ENCODE data around the gene CHRM3. TPM values are rescaled to one million over a fixed set of nuclear protein-coding genes. Genes with fewer than 3 reads are reported as not detected.

Gene CHRM3
- total RNA-seq, 1 experiment from 2014 or later = 1.2 TPM

DNA sequence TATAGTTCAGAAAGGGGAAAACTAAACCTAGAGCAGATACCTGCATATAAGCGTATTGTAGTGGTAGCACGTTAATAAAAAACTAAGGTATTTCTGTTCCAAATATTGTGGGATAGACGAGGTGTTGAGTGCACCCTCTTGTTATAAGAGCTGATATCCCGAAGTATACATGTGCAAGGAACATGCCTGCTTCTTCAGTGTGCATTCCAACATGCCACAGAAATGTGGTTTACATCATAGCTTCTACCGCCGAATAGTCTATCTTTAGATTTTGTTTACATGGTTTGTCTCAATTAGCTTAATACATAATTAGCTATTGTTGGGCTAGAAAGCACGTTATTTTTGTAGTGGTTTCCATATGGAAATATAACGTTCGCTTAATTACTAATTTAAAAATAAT lies 2.2 kb downstream of the CHRM3 start:
- intact Hi-C loops (cut with micrococcal nuclease) = loop anchor here (2.0 to 10.0 kb wide), 6 partner anchors 224 to 1136 kb away; no protein-coding TSS in a partner anchor
- CTCF ChIA-PET = no interaction called here
- peaks cover 5% of the 10 kb centered on the region for H3F3A ChIP-seq (ENCODE audit: low read length, unreplicated experiment)
- TF ChIP-seq EZH2phosphoT487 (IDR thresholded peaks at IDR 0.05; ENCODE audit: borderline replicate concordance, low read length) (no peak), EZH2 (IDR thresholded peaks at IDR 0.05; ENCODE audit: low read length, unreplicated experiment) (no peak)
- TF ChIP-seq, protein P1, sequence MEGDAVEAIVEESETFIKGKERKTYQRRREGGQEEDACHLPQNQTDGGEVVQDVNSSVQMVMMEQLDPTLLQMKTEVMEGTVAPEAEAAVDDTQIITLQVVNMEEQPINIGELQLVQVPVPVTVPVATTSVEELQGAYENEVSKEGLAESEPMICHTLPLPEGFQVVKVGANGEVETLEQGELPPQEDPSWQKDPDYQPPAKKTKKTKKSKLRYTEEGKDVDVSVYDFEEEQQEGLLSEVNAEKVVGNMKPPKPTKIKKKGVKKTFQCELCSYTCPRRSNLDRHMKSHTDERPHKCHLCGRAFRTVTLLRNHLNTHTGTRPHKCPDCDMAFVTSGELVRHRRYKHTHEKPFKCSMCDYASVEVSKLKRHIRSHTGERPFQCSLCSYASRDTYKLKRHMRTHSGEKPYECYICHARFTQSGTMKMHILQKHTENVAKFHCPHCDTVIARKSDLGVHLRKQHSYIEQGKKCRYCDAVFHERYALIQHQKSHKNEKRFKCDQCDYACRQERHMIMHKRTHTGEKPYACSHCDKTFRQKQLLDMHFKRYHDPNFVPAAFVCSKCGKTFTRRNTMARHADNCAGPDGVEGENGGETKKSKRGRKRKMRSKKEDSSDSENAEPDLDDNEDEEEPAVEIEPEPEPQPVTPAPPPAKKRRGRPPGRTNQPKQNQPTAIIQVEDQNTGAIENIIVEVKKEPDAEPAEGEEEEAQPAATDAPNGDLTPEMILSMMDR (conservative IDR thresholded peaks at IDR 0.05; ENCODE audit: low read depth, low read length) = no peak
- H3K27ac ChIP-seq (ENCODE audit: low read length) = no peak overlapping the region
- peak overlapping the region; percentile 76 for H3K4me3 ChIP-seq (ENCODE audit: low read length)
- ATAC-seq (no peak), DNase-seq (no peak)
- H2AFZ ChIP-seq (ENCODE audit: low read length) = no peak overlapping the region
- H3K36me3 ChIP-seq (ENCODE audit: low read depth, low read length) = no peaks in the 10 kb centered on the region
- H3K9me2 ChIP-seq (replicated peaks; ENCODE audit: low read length) = no peaks in the 10 kb centered on the region
- peaks cover 30% of the 10 kb centered on the region for H3K27me3 ChIP-seq (ENCODE audit: low read length)
- no peaks in the 10 kb centered on the region for H4K20me1 ChIP-seq (ENCODE audit: low read length)
- H3K4me2 ChIP-seq (ENCODE audit: low read length) = peak overlapping the region; percentile 91
- no TSS peak for BruUV-seq (replicated peaks)
- no peaks in the 10 kb centered on the region for H3K79me2 ChIP-seq (ENCODE audit: low read length)
- no peak overlapping the region for H3K9ac ChIP-seq (ENCODE audit: low read length)
- peaks cover 15% of the 10 kb centered on the region; the same call in 1 of the 2 replicates for H3K4me1 ChIP-seq (ENCODE audit: insufficient read depth, low read length)
- POLR2A ChIA-PET (ENCODE audit: unreplicated experiment) = no interaction called here
- H3K9me3 ChIP-seq (ENCODE audit: low read length) = no peaks in the 10 kb centered on the region

DNA sequence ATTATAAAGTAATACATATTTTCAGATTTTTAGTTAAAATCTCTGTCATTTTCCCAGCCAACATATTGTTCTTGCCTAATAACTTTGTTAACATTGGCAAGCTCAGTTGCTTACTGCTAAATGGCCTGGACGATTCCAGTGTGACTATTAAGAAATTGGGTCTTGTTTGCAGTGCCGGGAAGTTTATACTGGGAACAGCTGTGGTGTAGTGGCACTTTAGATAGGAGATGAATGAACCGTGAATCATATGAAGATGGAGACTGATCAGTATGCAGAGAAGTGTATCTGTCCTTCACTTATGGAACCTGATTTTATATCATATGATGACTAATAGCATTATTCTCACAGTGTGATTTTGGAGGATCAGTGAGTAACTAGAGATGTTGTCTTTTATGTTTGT lies 3.3 kb downstream of the CHRM3 start:
- DNase-seq (peak; percentile 72), ATAC-seq (peak; percentile 48)
- ChIA-PET CTCF (interaction anchor here (1.2 kb wide), 1 partner anchor 508 kb away, joined by 3 read pairs; no protein-coding TSS in a partner anchor), POLR2A (ENCODE audit: unreplicated experiment) (no interaction called here)
- H3K36me3 ChIP-seq (ENCODE audit: low read depth, low read length) = no peaks in the 10 kb centered on the region
- no peaks in the 10 kb centered on the region for H3K9me2 ChIP-seq (replicated peaks; ENCODE audit: low read length)
- H3K4me3 ChIP-seq (ENCODE audit: low read length) = no peak overlapping the region
- H3K27me3 ChIP-seq (ENCODE audit: low read length) = peaks cover 22% of the 10 kb centered on the region
- H3K79me2 ChIP-seq (ENCODE audit: low read length) = no peaks in the 10 kb centered on the region
- H3K9ac ChIP-seq (ENCODE audit: low read length) = no peak overlapping the region
- H3K4me1 ChIP-seq (ENCODE audit: insufficient read depth, low read length) = peaks cover 15% of the 10 kb centered on the region; the same call in 1 of the 2 replicates
- H3K9me3 ChIP-seq (ENCODE audit: low read length) = no peaks in the 10 kb centered on the region
- H2AFZ ChIP-seq (ENCODE audit: low read length) = no peak overlapping the region
- intact Hi-C loops (cut with micrococcal nuclease) = loop anchor here (1.0 to 10.0 kb wide), 7 partner anchors 225 to 1137 kb away; no protein-coding TSS in a partner anchor
- BruUV-seq (replicated peaks) = no TSS peak
- H3K4me2 ChIP-seq (ENCODE audit: low read length) = peak overlapping the region; percentile 2; the same call in 1 of the 2 replicates
- H3K27ac ChIP-seq (ENCODE audit: low read length) = no peak overlapping the region
- peaks cover 5% of the 10 kb centered on the region for H3F3A ChIP-seq (ENCODE audit: low read length, unreplicated experiment)
- no peak for TF ChIP-seq EZH2 (IDR thresholded peaks at IDR 0.05; ENCODE audit: low read length, unreplicated experiment)
- TF ChIP-seq EZH2phosphoT487 (IDR thresholded peaks at IDR 0.05; ENCODE audit: borderline replicate concordance, low read length) = no peak
- TF ChIP-seq, protein P1 (conservative IDR thresholded peaks at IDR 0.05; ENCODE audit: low read depth, low read length) = no peak
- H4K20me1 ChIP-seq (ENCODE audit: low read length) = no peaks in the 10 kb centered on the region

DNA sequence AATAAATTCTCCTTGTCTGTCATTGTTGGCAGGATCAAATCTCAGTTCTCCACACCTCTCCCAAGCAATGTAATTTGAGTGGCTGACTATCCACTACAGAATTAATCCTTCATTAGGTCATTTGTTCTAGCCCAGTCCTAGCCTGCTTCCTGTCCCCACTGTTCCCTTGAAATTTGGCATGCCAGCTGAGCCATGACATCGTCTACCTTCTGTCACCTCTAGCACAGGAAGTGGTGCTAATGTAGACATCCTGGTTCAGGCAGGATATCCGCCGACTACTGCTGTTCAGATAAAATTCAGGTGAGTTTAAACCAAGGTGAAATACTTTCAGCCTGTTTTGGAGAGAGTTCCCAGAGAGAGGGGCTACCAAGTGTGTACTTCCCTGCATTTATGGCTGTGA lies 5.9 kb downstream of the CHRM3 start:
- no peaks in the 10 kb centered on the region for H3K9me3 ChIP-seq (ENCODE audit: low read length)
- H3K4me3 ChIP-seq (ENCODE audit: low read length) = no peak overlapping the region
- TF ChIP-seq, protein P1 (conservative IDR thresholded peaks at IDR 0.05; ENCODE audit: low read depth, low read length) = no peak
- no peak for TF ChIP-seq EZH2 (IDR thresholded peaks at IDR 0.05; ENCODE audit: low read length, unreplicated experiment)
- no peak for TF ChIP-seq EZH2phosphoT487 (IDR thresholded peaks at IDR 0.05; ENCODE audit: borderline replicate concordance, low read length)
- no peak overlapping the region for H3K27ac ChIP-seq (ENCODE audit: low read length)
- DNase-seq (no peak), ATAC-seq (no peak)
- H3K79me2 ChIP-seq (ENCODE audit: low read length) = no peaks in the 10 kb centered on the region
- no TSS peak for BruUV-seq (replicated peaks)
- H3F3A ChIP-seq (ENCODE audit: low read length, unreplicated experiment) = peaks cover 5% of the 10 kb centered on the region
- H4K20me1 ChIP-seq (ENCODE audit: low read length) = no peaks in the 10 kb centered on the region
- H3K36me3 ChIP-seq (ENCODE audit: low read depth, low read length) = no peaks in the 10 kb centered on the region
- H3K9me2 ChIP-seq (replicated peaks; ENCODE audit: low read length) = no peaks in the 10 kb centered on the region
- no peak overlapping the region for H2AFZ ChIP-seq (ENCODE audit: low read length)
- intact Hi-C loops (cut with micrococcal nuclease) = no loop called here
- POLR2A ChIA-PET (ENCODE audit: unreplicated experiment) = no interaction called here
- H3K27me3 ChIP-seq (ENCODE audit: low read length) = peaks cover 22% of the 10 kb centered on the region
- no peak overlapping the region for H3K4me2 ChIP-seq (ENCODE audit: low read length)
- CTCF ChIA-PET = no interaction called here
- H3K4me1 ChIP-seq (ENCODE audit: insufficient read depth, low read length) = peaks cover 9% of the 10 kb centered on the region; the same call in 1 of the 2 replicates
- H3K9ac ChIP-seq (ENCODE audit: low read length) = no peak overlapping the region

All from PC-3 (cell line).